ENCODE measurements around the gene DGKQ. TPM values are rescaled to one million over a fixed set of nuclear protein-coding genes. Genes with fewer than 3 reads are reported as not detected.
A peak's percentile ranks its signal among the peaks of the same experiment; 100 is the strongest.

DGKQ gene
- total and polyA plus RNA-seq, 9 of the 15 experiments (the other 6 are each of a cell fraction or from before 2014, with no cell fraction given), result 0.17 to 22.0 (median 5.6) TPM

- no peak for TF ChIP-seq ETS1 (conservative IDR thresholded peaks at IDR 0.05; ENCODE audit: control insufficient read depth, low read depth, low read length)
- TF ChIP-seq ZNF121 (CRISPR knock-in tag; conservative IDR thresholded peaks at IDR 0.05), result no peak
- TF ChIP-seq TAF1 (IDR thresholded peaks at IDR 0.05; ENCODE audit: control insufficient read depth, extremely low read depth, insufficient read depth, low read length, severe bottlenecking), result peak; percentile 81
- TF ChIP-seq ZBTB40 (IDR thresholded peaks at IDR 0.05), result no peak
- TF ChIP-seq ZBTB40 (CRISPR knock-in tag; IDR thresholded peaks at IDR 0.05), result no peak
- peak; percentile 41; the same call in 1 of the 2 replicates for TF ChIP-seq PHF8 (IDR thresholded peaks at IDR 0.05; ENCODE audit: borderline replicate concordance, low read length)
- no peak for TF ChIP-seq JUNB (CRISPR knock-in tag; conservative IDR thresholded peaks at IDR 0.05)
- no peak for TF ChIP-seq ZNF311 (CRISPR knock-in tag; IDR thresholded peaks at IDR 0.05)
- TF ChIP-seq DDX20 (tag; IDR thresholded peaks at IDR 0.05; ENCODE audit: low read depth), result no peak
- no peak for TF ChIP-seq ZFP91 (CRISPR knock-in tag; IDR thresholded peaks at IDR 0.05)
- no peak for TF ChIP-seq ZNF41 (CRISPR knock-in tag; conservative IDR thresholded peaks at IDR 0.05)
- no peak for TF ChIP-seq SAFB2 (IDR thresholded peaks at IDR 0.05; ENCODE audit: borderline replicate concordance, low read depth, low read length, severe bottlenecking)
- TF ChIP-seq ARID3A (IDR thresholded peaks at IDR 0.05; ENCODE audit: borderline replicate concordance, low read depth, low read length), result no peak
Observed at GRCh38 chr4:985123-985830, 11.9 kb upstream of the DGKQ start (continued).
